DOHH2 (cell line): ENCODE measurements around the gene STUM.
A peak's percentile ranks its signal among the peaks of the same experiment; 100 is the strongest.

ENCODE experiments used
- H3F3A ChIP-seq: fragments of 200-600 bp; sonication (generic), shearing (Covaris generic); 2 replicates; pipeline ENCODE4 v1.6.0; 2016; ENCODE audit warnings: antibody characterized with exemption, mild to moderate bottlenecking; ENCODE audit not compliant: control insufficient read depth, insufficient read depth
- H3K27ac ChIP-seq: fragments of 200-600 bp; sonication (generic); 2 replicates; pipeline ENCODE4 v1.5.1; 2014; ENCODE audit warnings: low read depth, mild to moderate bottlenecking, low read length, moderate library complexity
- H3K27me3 ChIP-seq: fragments of 200-600 bp; sonication (generic); 2 replicates; pipeline ENCODE4 v1.6.1; 2014; ENCODE audit warnings: mild to moderate bottlenecking, low read length, mixed read lengths; ENCODE audit not compliant: control insufficient read depth
- H3K36me3 ChIP-seq: fragments of 200-600 bp; sonication (generic); 2 replicates; pipeline ENCODE4 v1.6.1; 2014; ENCODE audit warnings: mild to moderate bottlenecking, low read length, moderate library complexity, mixed read lengths; ENCODE audit not compliant: control insufficient read depth
- H3K4me1 ChIP-seq: fragments of 200-600 bp; sonication (generic); 2 replicates; pipeline ENCODE4 v1.6.1; 2014; ENCODE audit warnings: mild to moderate bottlenecking, low read length, mixed read lengths; ENCODE audit not compliant: control insufficient read depth
- H3K4me2 ChIP-seq: fragments of 200-600 bp; sonication (generic); 2 replicates; pipeline ENCODE4 v1.6.0; 2014; ENCODE audit warnings: mild to moderate bottlenecking, low read length, moderate library complexity
- H3K4me3 ChIP-seq: fragments of 200-600 bp; sonication (generic); 2 replicates; pipeline ENCODE4 v1.5.1; 2014; ENCODE audit warnings: mild to moderate bottlenecking, low read length, mixed read lengths
- H3K79me2 ChIP-seq: fragments of 200-600 bp; sonication (generic); 2 replicates; pipeline ENCODE4 v1.6.1; 2014; ENCODE audit warnings: mild to moderate bottlenecking, low read length, mixed read lengths; ENCODE audit not compliant: control insufficient read depth
- H3K9me2 ChIP-seq: fragments of 200-600 bp; sonication (generic); replicated peaks from 2 replicates; pipeline ENCODE4 v1.6.1; 2014; ENCODE audit warnings: mild to moderate bottlenecking, low read length, mixed read lengths; ENCODE audit not compliant: control insufficient read depth
- H3K9me3 ChIP-seq: fragments of 200-600 bp; sonication (generic); 2 replicates; pipeline ENCODE4 v1.6.1; 2014; ENCODE audit warnings: antibody characterized with exemption, low read length, mixed read lengths; ENCODE audit not compliant: control insufficient read depth, insufficient read depth
- H4K20me1 ChIP-seq: fragments of 200-600 bp; sonication (generic); 2 replicates; pipeline ENCODE4 v1.6.0; 2014; ENCODE audit warnings: low read depth, mild to moderate bottlenecking, antibody characterized with exemption, low read length, moderate library complexity; ENCODE audit not compliant: control insufficient read depth, insufficient read depth
- EZH2phosphoT487 ChIP-seq: fragments of 200-600 bp; sonication (generic); IDR thresholded peaks from 2 replicates; pipeline ENCODE4 v1.6.1; 2017; ENCODE audit warnings: borderline replicate concordance, mild to moderate bottlenecking, antibody characterized with exemption, low read length, moderate library complexity, mixed read lengths
- TF ChIP-seq, protein P1 (sequence below): fragments of 200-600 bp; sonication (generic); IDR thresholded peaks from one replicate; pipeline ENCODE4 v1.5.1; 2014; ENCODE audit warnings: antibody characterized with exemption, mild to moderate bottlenecking, low read depth, low read length; ENCODE audit not compliant: poor library complexity, severe bottlenecking

Gene STUM

GRCh38 chr1:226629896-226630550, 81.5 kb downstream of the STUM start:
- Histone ChIP-seq H3K9me3 (no peaks in the 10 kb centered on the region), H4K20me1 (no peaks in the 10 kb centered on the region), H3K27ac (no peak overlapping the region), H3K4me1 (peaks cover 58% of the 10 kb centered on the region), H3K4me3 (no peak overlapping the region), H3K27me3 (no peaks in the 10 kb centered on the region), H3K79me2 (peaks cover 3% of the 10 kb centered on the region; the same call in 1 of the 2 replicates), H3K9me2 (no peaks in the 10 kb centered on the region), H3K4me2 (no peak overlapping the region), H3F3A (peaks cover 11% of the 10 kb centered on the region), H3K36me3 (peaks cover 33% of the 10 kb centered on the region)
- TF ChIP-seq, protein P1, sequence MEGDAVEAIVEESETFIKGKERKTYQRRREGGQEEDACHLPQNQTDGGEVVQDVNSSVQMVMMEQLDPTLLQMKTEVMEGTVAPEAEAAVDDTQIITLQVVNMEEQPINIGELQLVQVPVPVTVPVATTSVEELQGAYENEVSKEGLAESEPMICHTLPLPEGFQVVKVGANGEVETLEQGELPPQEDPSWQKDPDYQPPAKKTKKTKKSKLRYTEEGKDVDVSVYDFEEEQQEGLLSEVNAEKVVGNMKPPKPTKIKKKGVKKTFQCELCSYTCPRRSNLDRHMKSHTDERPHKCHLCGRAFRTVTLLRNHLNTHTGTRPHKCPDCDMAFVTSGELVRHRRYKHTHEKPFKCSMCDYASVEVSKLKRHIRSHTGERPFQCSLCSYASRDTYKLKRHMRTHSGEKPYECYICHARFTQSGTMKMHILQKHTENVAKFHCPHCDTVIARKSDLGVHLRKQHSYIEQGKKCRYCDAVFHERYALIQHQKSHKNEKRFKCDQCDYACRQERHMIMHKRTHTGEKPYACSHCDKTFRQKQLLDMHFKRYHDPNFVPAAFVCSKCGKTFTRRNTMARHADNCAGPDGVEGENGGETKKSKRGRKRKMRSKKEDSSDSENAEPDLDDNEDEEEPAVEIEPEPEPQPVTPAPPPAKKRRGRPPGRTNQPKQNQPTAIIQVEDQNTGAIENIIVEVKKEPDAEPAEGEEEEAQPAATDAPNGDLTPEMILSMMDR = no peak
- TF ChIP-seq EZH2phosphoT487 = no peak

DNA sequence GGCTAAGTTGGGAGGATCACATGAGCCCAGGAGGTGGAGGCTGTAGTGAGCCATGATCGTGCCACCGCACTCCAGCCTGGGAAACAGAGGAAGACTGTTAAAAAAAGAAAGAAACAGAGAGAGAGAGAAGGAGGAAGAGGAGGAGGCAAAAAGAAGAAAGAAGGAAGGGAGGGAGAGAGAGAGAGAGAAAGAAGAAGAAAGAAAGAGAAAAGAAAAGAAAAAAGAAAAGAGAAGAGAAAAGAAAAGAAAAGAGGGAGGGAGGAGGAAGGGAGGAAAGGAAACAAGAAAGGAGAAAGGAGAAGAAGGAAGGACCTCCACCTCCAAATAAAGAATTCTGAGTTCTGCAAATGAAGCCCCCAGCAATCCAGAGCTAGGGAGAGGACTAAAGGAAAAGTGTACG, 82.0 kb downstream of the STUM start:
- no peaks in the 10 kb centered on the region for H3K9me2 ChIP-seq
- H3F3A ChIP-seq = peaks cover 15% of the 10 kb centered on the region
- no peaks in the 10 kb centered on the region for H3K27me3 ChIP-seq
- peaks cover 36% of the 10 kb centered on the region for H3K36me3 ChIP-seq
- H3K4me3 ChIP-seq = no peak overlapping the region
- no peaks in the 10 kb centered on the region for H3K9me3 ChIP-seq
- H3K4me2 ChIP-seq = no peak overlapping the region
- no peak overlapping the region for H3K27ac ChIP-seq
- peaks cover 64% of the 10 kb centered on the region for H3K4me1 ChIP-seq
- no peaks in the 10 kb centered on the region for H4K20me1 ChIP-seq
- TF ChIP-seq EZH2phosphoT487 = no peak
- TF ChIP-seq, protein P1 = no peak
- H3K79me2 ChIP-seq = peaks cover 3% of the 10 kb centered on the region; the same call in 1 of the 2 replicates

DNA sequence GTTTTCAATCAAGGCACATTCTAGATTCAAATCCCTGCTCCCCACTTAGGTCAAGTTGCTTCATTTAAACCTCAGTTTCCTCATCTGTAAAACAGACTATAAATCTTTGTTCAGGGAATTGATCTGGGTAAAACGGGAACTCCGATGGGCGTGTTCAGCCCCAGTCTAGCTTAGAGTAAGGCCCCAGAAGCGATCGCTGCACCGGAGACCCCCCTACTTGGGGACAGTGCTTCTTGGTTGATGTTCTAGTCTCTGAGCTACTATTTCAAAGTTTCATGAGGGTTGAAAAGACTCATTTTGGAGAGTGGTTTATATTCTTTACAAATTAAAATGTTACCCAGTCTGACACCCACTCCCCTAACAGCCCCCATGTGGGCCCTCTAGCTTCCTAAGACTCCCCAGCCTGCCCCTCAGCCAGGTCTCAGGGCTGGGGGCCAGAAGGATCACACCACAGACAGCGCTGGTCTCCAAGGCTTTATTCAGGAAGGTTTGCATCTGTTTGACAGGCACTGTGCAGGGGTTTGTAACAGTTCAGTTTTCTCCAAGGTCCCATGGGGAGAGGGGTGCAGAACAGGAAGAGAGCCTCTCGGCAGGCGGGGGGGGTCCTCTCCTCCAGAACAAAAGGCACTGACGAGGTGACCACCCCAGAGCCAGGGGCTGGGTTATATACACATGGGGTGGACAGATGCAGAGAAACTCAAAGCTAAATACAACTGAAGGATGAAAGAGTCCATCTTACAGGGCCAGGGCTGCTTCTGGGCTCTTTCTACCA, 82.9 kb downstream of the STUM start:
- TF ChIP-seq, protein P1 = no peak
- no peak for TF ChIP-seq EZH2phosphoT487
- no peaks in the 10 kb centered on the region for H3K9me3 ChIP-seq
- peaks cover 64% of the 10 kb centered on the region for H3K4me1 ChIP-seq
- H3K4me3 ChIP-seq = peak overlapping the region; percentile 53
- H3K27me3 ChIP-seq = no peaks in the 10 kb centered on the region
- peak overlapping the region; percentile 90 for H3K27ac ChIP-seq
- peaks cover 42% of the 10 kb centered on the region for H3K36me3 ChIP-seq
- peaks cover 3% of the 10 kb centered on the region; the same call in 1 of the 2 replicates for H3K79me2 ChIP-seq
- H4K20me1 ChIP-seq = no peaks in the 10 kb centered on the region
- no peaks in the 10 kb centered on the region for H3K9me2 ChIP-seq
- H3F3A ChIP-seq = peaks cover 15% of the 10 kb centered on the region
- H3K4me2 ChIP-seq = peak overlapping the region; percentile 65
